Mesenchymal stem cell (in vitro differentiated cells and primary cell): ENCODE data around the gene STAG1.
A peak's percentile ranks its signal among the peaks of the same experiment; 100 is the strongest.

Experiments used
- DNase-seq: peaks from one replicate; pipeline ENCODE4 v3.0.0-alpha.2; 2013
- H2AFZ ChIP-seq: one replicate; pipeline ENCODE4 v1.6.1; 2013; ENCODE audit warnings: low read depth, mild to moderate bottlenecking, control low read depth, inconsistent platforms, low read length, moderate library complexity
- H2AK5ac ChIP-seq: 2 replicates; pipeline ENCODE4 v1.6.1; 2013; ENCODE audit warnings: low read length, moderate library complexity, mild to moderate bottlenecking, inconsistent platforms; ENCODE audit not compliant: severe bottlenecking
- H2BK120ac ChIP-seq: one replicate; pipeline ENCODE4 v1.6.1; 2013; ENCODE audit warnings: low read depth, mild to moderate bottlenecking, inconsistent platforms, low read length, moderate library complexity
- H2BK12ac ChIP-seq, 2 experiments: one replicate each; pipeline ENCODE4 v1.6.1; 2013; ENCODE audit warnings: inconsistent platforms in 2 of 2, low read length in 2 of 2, mild to moderate bottlenecking in 2 of 2, moderate library complexity in 2 of 2, control low read depth in 1 of 2
- H2BK15ac ChIP-seq: one replicate; pipeline ENCODE4 v1.6.1; 2013; ENCODE audit warnings: mild to moderate bottlenecking, low read depth, inconsistent platforms; ENCODE audit not compliant: poor library complexity, severe bottlenecking
- H2BK5ac ChIP-seq: 2 replicates; pipeline ENCODE4 v1.6.1; 2013; ENCODE audit warnings: low read depth, mild to moderate bottlenecking, low read length, control low read depth, inconsistent platforms; ENCODE audit not compliant: poor library complexity, severe bottlenecking
- H3K14ac ChIP-seq, 2 experiments: one replicate each; pipeline ENCODE4 v1.6.1; 2013; ENCODE audit warnings: inconsistent platforms in 2 of 2, low read length in 2 of 2, control low read depth in 1 of 2, mild to moderate bottlenecking in 1 of 2, moderate library complexity in 1 of 2
- H3K18ac ChIP-seq, 2 experiments: one replicate each; pipeline ENCODE4 v1.6.1; 2013; ENCODE audit warnings: inconsistent platforms in 2 of 2, low read length in 2 of 2, control low read depth in 1 of 2, low read depth in 1 of 2, mild to moderate bottlenecking in 1 of 2
- H3K23ac ChIP-seq, 2 experiments: one replicate each; pipeline ENCODE4 v1.6.1; 2013; ENCODE audit warnings: inconsistent platforms in 2 of 2, low read length in 2 of 2, mild to moderate bottlenecking in 2 of 2, moderate library complexity in 2 of 2, control low read depth in 1 of 2
- H3K27ac ChIP-seq: 2 replicates; pipeline ENCODE4 v1.5.1; 2013; ENCODE audit warnings: mild to moderate bottlenecking, moderate library complexity, low read length, control low read depth, inconsistent platforms; ENCODE audit not compliant: poor library complexity, severe bottlenecking
- H3K27me3 ChIP-seq, 2 experiments: 2 replicates each; pipeline versions ENCODE4 v1.6.1 to v1.7.0; 2013; ENCODE audit warnings: low read length in 2 of 2, mild to moderate bottlenecking in 2 of 2, moderate library complexity in 2 of 2, control low read depth in 1 of 2, inconsistent platforms in 1 of 2; ENCODE audit not compliant: control insufficient read depth in 1 of 2, insufficient read depth in 1 of 2
- H3K36me3 ChIP-seq, 2 experiments: 2 replicates each; pipeline versions ENCODE4 v1.6.1 to v1.7.0; 2013; ENCODE audit warnings: low read length in 2 of 2, control low read depth in 1 of 2, inconsistent platforms in 1 of 2, low read depth in 1 of 2, mild to moderate bottlenecking in 1 of 2; ENCODE audit not compliant: insufficient read depth in 2 of 2, control insufficient read depth in 1 of 2
- H3K4ac ChIP-seq, 2 experiments: one replicate each; pipeline ENCODE4 v1.6.1; 2013; ENCODE audit warnings: inconsistent platforms in 2 of 2, low read length in 2 of 2, mild to moderate bottlenecking in 2 of 2, moderate library complexity in 2 of 2, control low read depth in 1 of 2, low read depth in 1 of 2
- H3K4me1 ChIP-seq: 2 replicates; pipeline ENCODE4 v1.6.1; 2013; ENCODE audit warnings: low read depth, low read length, control low read depth; ENCODE audit not compliant: control insufficient read depth, insufficient read depth
- H3K4me2 ChIP-seq: 2 replicates; pipeline ENCODE4 v1.6.1; 2013; ENCODE audit warnings: low read length, mild to moderate bottlenecking, inconsistent platforms; ENCODE audit not compliant: poor library complexity, severe bottlenecking
- H3K4me3 ChIP-seq, 2 experiments: 2 replicates each; pipeline versions ENCODE4 v1.5.1 to v1.7.0; 2013; ENCODE audit warnings: low read length in 2 of 2, mild to moderate bottlenecking in 2 of 2, control low read depth in 1 of 2, low read depth in 1 of 2; ENCODE audit not compliant: insufficient read depth in 1 of 2
- H3K79me1 ChIP-seq: replicated peaks from 2 replicates; pipeline ENCODE4 v1.6.1; 2013; ENCODE audit warnings: mild to moderate bottlenecking, control low read depth, low read length, inconsistent platforms; ENCODE audit not compliant: poor library complexity, severe bottlenecking
- H3K9ac ChIP-seq: 2 replicates; pipeline ENCODE4 v1.7.0; 2013; ENCODE audit warnings: mild to moderate bottlenecking, low read length, moderate library complexity
- H3K9me3 ChIP-seq: 2 replicates; pipeline ENCODE4 v1.7.0; 2013; ENCODE audit warnings: mild to moderate bottlenecking, low read length; ENCODE audit not compliant: control insufficient read depth
- H4K8ac ChIP-seq: one replicate; pipeline ENCODE4 v1.6.1; 2013; ENCODE audit warnings: inconsistent platforms, mild to moderate bottlenecking, low read length, moderate library complexity
- H4K91ac ChIP-seq: one replicate; pipeline ENCODE4 v1.6.1; 2013; ENCODE audit warnings: mild to moderate bottlenecking, low read length, inconsistent platforms
- WGBS: methylation state at CpG from one replicate; pipeline ENCODE4 v1.1.7; 2013; ENCODE audit warnings: mixed read lengths; 5-methylcytosine and 5-hydroxymethylcytosine counted together

The STAG1 gene

DNA sequence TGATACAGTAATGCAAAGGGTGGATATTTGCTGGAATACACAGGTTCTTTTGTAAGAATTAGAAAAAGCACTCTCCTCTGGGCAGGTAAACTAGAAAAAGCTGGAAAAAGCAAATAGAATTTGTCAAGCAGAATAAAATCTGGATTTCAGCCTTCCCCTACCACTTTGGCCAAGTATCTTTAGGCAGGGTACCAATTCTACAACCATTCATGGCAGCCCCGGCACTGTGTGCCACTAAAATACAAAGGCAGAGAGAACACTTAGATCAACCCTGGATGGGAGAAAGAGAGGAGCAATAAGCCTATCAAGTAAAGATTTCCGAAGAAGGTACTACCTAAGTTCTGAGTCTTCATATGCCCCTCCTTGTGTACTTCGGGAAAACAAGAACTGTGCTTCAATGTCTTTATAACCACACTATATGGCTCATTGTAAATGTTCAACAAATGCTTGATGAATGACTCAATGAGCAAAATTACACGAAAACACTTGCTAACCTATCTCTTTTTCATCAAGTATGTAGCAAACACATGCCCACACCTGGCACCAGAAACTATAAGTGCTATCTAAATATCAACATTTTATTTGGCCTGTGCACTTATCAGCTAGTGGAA lies 20.8 kb downstream of the STAG1 start:
- DNase-seq = no peak
- Histone ChIP-seq H3K27ac (no peak overlapping the region), H2AK5ac (no peak overlapping the region), H2AFZ (no peak overlapping the region), H3K4me2 (no peak overlapping the region), H3K4me3 (no peak overlapping the region), H4K91ac (no peak overlapping the region), H3K9ac (no peak overlapping the region), H2BK15ac (no peak overlapping the region), H3K9me3 (no peaks in the 10 kb centered on the region), H3K4ac (no peak overlapping the region), H3K36me3 (peaks cover 0 to 4% of the 10 kb centered on the region in 2 experiments), H3K27me3 (no peaks in the 10 kb centered on the region), H2BK5ac (no peak overlapping the region), H4K8ac (no peak overlapping the region), H3K18ac (no peak overlapping the region), H2BK12ac (no peak overlapping the region), H3K14ac (no peak overlapping the region), H3K4me1 (no peaks in the 10 kb centered on the region), H3K79me1 (peaks cover 8% of the 10 kb centered on the region), H3K23ac (no peak overlapping the region), H2BK120ac (no peak overlapping the region)
- 89% methylated on average over 4 of the region's 4 CpGs for WGBS

DNA sequence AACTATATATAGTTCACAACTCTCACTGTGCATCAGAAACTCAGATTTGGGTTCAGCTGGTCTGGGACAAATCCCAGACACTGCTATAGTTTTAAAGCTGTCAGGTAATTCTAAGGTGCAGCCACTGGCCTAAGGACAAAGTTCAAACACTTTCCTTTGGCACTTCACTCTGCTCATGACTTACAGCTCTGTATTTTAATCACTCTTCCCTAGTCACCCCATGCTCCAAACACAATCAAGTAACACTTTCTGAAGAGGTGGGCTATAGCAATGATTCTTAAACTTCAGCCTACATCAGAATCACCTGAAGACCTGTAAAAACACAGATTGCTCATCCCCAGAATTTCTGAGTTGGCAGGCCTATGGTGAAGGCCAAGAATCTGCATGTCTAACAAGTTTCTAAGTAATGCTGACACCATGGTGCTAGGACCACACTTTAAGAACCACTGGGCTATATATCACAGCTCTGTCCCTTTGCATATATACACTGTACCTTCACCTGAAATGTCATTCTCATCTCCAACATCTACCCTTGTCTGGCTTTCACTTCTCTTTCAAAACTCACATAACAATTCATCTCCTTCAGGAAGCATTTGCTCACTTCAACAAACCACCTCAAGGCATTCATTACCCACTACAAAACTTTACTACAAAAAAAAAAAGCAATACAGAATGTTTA lies 21.4 kb downstream of the STAG1 start:
- peaks cover 8% of the 10 kb centered on the region for H3K79me1 ChIP-seq
- H3K18ac ChIP-seq = no peak overlapping the region
- no peak overlapping the region for H2BK5ac ChIP-seq
- no peak overlapping the region for H3K4me2 ChIP-seq
- DNase-seq = no peak
- H3K9ac ChIP-seq = no peak overlapping the region
- H3K23ac ChIP-seq = no peak overlapping the region
- no peak overlapping the region for H2BK15ac ChIP-seq
- H3K4me3 ChIP-seq = no peak overlapping the region
- H3K36me3 ChIP-seq = no peaks in the 10 kb centered on the region
- no peak overlapping the region for H2AK5ac ChIP-seq
- H3K4ac ChIP-seq = no peak overlapping the region
- no peaks in the 10 kb centered on the region for H3K4me1 ChIP-seq
- H2AFZ ChIP-seq = no peak overlapping the region
- H4K8ac ChIP-seq = no peak overlapping the region
- H3K9me3 ChIP-seq = no peaks in the 10 kb centered on the region
- no peak overlapping the region for H3K27ac ChIP-seq
- H3K14ac ChIP-seq = no peak overlapping the region
- H2BK12ac ChIP-seq = no peak overlapping the region
- H4K91ac ChIP-seq = no peak overlapping the region
- H2BK120ac ChIP-seq = no peak overlapping the region
- H3K27me3 ChIP-seq = no peaks in the 10 kb centered on the region

DNA sequence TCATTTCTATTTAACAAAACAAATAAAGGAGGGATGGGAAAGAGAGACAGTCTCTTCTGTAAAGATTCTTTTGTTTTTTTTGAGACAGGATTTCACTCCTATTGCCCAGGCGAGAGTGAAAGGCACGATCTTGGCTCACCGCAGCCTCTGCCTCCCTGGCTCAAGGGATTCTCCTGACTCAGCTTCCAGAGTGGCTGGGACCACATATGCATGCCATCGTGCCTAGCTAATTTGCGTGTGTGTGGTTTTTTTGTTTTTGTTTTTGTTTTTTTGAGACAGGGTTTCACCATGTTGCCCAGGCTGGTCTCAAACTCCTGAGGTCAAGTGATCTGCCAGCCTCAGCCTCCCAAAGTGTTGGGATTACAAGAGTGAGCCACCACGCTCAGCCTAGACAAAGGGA lies 23.3 kb downstream of the STAG1 start:
- Histone ChIP-seq H3K27ac (peak overlapping the region; percentile 64), H3K4me1 (no peaks in the 10 kb centered on the region), H4K8ac (no peak overlapping the region), H2BK120ac (no peak overlapping the region), H3K4me2 (peak overlapping the region; percentile 57), H2AFZ (no peak overlapping the region), H3K36me3 (no peaks in the 10 kb centered on the region), H3K27me3 (no peaks in the 10 kb centered on the region), H3K4ac (no peak overlapping the region), H2BK12ac (no peak overlapping the region), H3K79me1 (peaks cover 1% of the 10 kb centered on the region), H3K18ac (no peak overlapping the region), H3K23ac (no peak overlapping the region), H3K9ac (peak overlapping the region; percentile 83), H2BK5ac (no peak overlapping the region), H2BK15ac (no peak overlapping the region), H2AK5ac (no peak overlapping the region), H3K14ac (no peak overlapping the region), H3K4me3 (peak overlapping the region in 1 of 2 experiments; percentile 66), H4K91ac (no peak overlapping the region), H3K9me3 (no peaks in the 10 kb centered on the region)
- peak; percentile 93 for DNase-seq
- WGBS = 50% methylated on average over 6 of the region's 6 CpGs

DNA sequence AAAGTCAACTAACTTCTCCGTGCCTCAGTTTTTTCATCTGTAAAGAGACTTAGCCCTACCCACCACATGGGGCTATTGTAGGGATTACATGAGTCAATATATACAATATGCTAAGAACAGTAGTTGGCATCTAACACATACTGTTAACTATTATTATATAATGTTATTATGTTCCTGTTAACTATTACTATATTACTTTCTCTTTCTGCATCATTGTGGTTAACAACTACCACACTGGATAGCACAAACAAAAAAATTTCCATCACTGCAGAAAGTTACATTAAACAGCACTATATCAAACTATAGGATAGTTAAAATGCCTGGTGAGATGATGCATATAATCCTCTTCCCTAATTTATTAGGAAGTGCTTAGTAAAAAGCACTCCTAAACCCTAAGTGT lies 23.7 kb downstream of the STAG1 start:
- Histone ChIP-seq H2BK120ac (no peak overlapping the region), H3K27ac (peak overlapping the region; percentile 28), H4K91ac (no peak overlapping the region), H3K4ac (no peak overlapping the region), H4K8ac (no peak overlapping the region), H3K9ac (peak overlapping the region; percentile 83), H2BK5ac (no peak overlapping the region), H2BK12ac (no peak overlapping the region), H3K4me1 (no peaks in the 10 kb centered on the region), H3K9me3 (no peaks in the 10 kb centered on the region), H3K23ac (no peak overlapping the region), H3K4me2 (no peak overlapping the region), H3K79me1 (peaks cover 1% of the 10 kb centered on the region), H3K27me3 (no peaks in the 10 kb centered on the region), H2AK5ac (no peak overlapping the region), H3K36me3 (no peaks in the 10 kb centered on the region), H3K4me3 (peak overlapping the region in 1 of 2 experiments; percentile 66), H3K18ac (no peak overlapping the region), H2AFZ (no peak overlapping the region), H2BK15ac (no peak overlapping the region), H3K14ac (no peak overlapping the region)
- DNase-seq = no peak
- WGBS = no CpG with 5 or more reads among the region's 1 CpG
